ENCODE results near the gene TIMM13.
"Not testable (repeated sequence)": the region's sequence is repeated elsewhere in the genome, so short reads cannot be mapped to it uniquely, and the experiment has no call there.

TIMM13 gene

GRCh38 chr19:2429917-2430535 is 2.6 kb upstream of the TIMM13 start:
- no peak for DNase-seq

GRCh38 chr19:2428756-2429711 is 1.6 kb upstream of the TIMM13 start:
- no peak for DNase-seq

GRCh38 chr19:2428321-2428690 is 920 bp upstream of the TIMM13 start:
- DNase-seq, result peak; percentile 23

GRCh38 chr19:2426611-2427428 is 566 bp downstream of the TIMM13 start:
- no peak for DNase-seq

GRCh38 chr19:2425622-2426581 is 1.5 kb downstream of the TIMM13 start:
- DNase-seq, result no peak

- no peak for DNase-seq
Measured at GRCh38 chr19:2424686-2425621, 2.4 kb downstream of the TIMM13 start.

GRCh38 chr19:2423915-2424685 is 3.3 kb downstream of the TIMM13 start:
- no peak for DNase-seq

- no peak for DNase-seq
Measured at GRCh38 chr19:2423071-2423914, 4.1 kb downstream of the TIMM13 start.

GRCh38 chr19:2421581-2422306 is 5.6 kb downstream of the TIMM13 start:
- no peak for DNase-seq

GRCh38 chr19:2420490-2420889 is 6.9 kb downstream of the TIMM13 start:
- DNase-seq, result no peak

GRCh38 chr19:2419754-2420153 is 7.6 kb downstream of the TIMM13 start:
- DNase-seq, result no peak

- no peak for DNase-seq
Measured at GRCh38 chr19:2417881-2418406, 9.4 kb downstream of the TIMM13 start.

- DNase-seq, result not testable (repeated sequence)
Measured at GRCh38 chr19:2417436-2417835, 9.9 kb downstream of the TIMM13 start.

GRCh38 chr19:2416321-2417097 is 10.9 kb downstream of the TIMM13 start:
- DNase-seq, result no peak

GRCh38 chr19:2415973-2416319 is 11.4 kb downstream of the TIMM13 start:
- DNase-seq, result no peak

GRCh38 chr19:2415281-2415972 is 12.0 kb downstream of the TIMM13 start:
- no peak for DNase-seq

- no peak for DNase-seq
Measured at GRCh38 chr19:2413629-2414028, 13.8 kb downstream of the TIMM13 start.
